ENCODE results near the gene CASP8.

DNA sequence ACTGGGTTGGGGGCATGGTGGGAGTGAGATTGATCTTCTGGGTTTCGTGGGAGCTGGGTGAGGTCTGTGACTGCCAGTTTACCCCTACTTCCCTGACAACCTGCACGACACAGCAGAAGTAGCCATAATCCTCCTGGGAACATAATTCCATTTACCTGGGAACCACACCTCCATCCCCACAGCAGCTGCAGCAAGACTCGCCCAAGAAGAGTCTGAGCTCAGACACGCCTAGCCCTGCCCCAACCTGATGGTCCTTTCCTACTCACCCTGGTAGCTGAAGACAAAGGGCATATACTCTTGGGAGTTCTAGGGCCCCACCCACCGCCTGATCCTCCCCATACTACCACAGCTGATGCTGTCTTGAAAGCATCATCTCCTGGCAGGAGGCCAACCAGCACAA, 53.0 kb downstream of the CASP8 start:
- TF ChIP-seq, protein P1, sequence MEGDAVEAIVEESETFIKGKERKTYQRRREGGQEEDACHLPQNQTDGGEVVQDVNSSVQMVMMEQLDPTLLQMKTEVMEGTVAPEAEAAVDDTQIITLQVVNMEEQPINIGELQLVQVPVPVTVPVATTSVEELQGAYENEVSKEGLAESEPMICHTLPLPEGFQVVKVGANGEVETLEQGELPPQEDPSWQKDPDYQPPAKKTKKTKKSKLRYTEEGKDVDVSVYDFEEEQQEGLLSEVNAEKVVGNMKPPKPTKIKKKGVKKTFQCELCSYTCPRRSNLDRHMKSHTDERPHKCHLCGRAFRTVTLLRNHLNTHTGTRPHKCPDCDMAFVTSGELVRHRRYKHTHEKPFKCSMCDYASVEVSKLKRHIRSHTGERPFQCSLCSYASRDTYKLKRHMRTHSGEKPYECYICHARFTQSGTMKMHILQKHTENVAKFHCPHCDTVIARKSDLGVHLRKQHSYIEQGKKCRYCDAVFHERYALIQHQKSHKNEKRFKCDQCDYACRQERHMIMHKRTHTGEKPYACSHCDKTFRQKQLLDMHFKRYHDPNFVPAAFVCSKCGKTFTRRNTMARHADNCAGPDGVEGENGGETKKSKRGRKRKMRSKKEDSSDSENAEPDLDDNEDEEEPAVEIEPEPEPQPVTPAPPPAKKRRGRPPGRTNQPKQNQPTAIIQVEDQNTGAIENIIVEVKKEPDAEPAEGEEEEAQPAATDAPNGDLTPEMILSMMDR (IDR thresholded peaks at IDR 0.05): no peak
- no peak for TF ChIP-seq POLR2AphosphoS5 (IDR thresholded peaks at IDR 0.05; ENCODE audit: low read depth, low read length)

Data from Panc1 (cell line).